Neuron (in vitro differentiated cells): Measurements from ENCODE around the gene PRXL2B.
A peak's percentile ranks its signal among the peaks of the same experiment; 100 is the strongest.
"Not testable (repeated sequence)": the region's sequence is repeated elsewhere in the genome, so short reads cannot be mapped to it uniquely, and the experiment has no call there.

Source experiments
- H2AFZ ChIP-seq: one replicate; pipeline ENCODE4 v1.6.1; 2013; ENCODE audit warnings: low read depth, mild to moderate bottlenecking, inconsistent platforms, low read length, moderate library complexity
- H3K27me3 ChIP-seq: one replicate; pipeline ENCODE4 v1.6.1; 2013; ENCODE audit warnings: low read length; ENCODE audit not compliant: insufficient read depth
- H3K36me3 ChIP-seq: one replicate; pipeline ENCODE4 v1.6.1; 2013; ENCODE audit warnings: low read length; ENCODE audit not compliant: insufficient read depth
- H3K4me1 ChIP-seq: one replicate; pipeline ENCODE4 v1.6.1; 2013; ENCODE audit warnings: low read length; ENCODE audit not compliant: insufficient read depth
- H3K4me3 ChIP-seq: 2 replicates; pipeline ENCODE4 v1.5.1; 2013; ENCODE audit warnings: mild to moderate bottlenecking, low read length, moderate library complexity
- H3K9me3 ChIP-seq: one replicate; pipeline ENCODE4 v1.6.1; 2013; ENCODE audit warnings: low read length

The PRXL2B gene

GRCh38 chr1:2575801-2576663 lies 10.5 kb upstream of the PRXL2B start:
- no peak overlapping the region for H3K4me3 ChIP-seq
- H3K9me3 ChIP-seq, result peaks cover 8% of the 10 kb centered on the region
- H3K36me3 ChIP-seq, result no peaks in the 10 kb centered on the region
- H3K4me1 ChIP-seq, result peaks cover 5% of the 10 kb centered on the region
- no peaks in the 10 kb centered on the region for H3K27me3 ChIP-seq
- H2AFZ ChIP-seq, result no peak overlapping the region

GRCh38 chr1:2577565-2578075 lies 9.0 kb upstream of the PRXL2B start:
- H2AFZ ChIP-seq, H3K4me3 ChIP-seq, H3K27me3 ChIP-seq, H3K9me3 ChIP-seq, H3K4me1 ChIP-seq, H3K36me3 ChIP-seq: not testable (repeated sequence)

- Histone ChIP-seq H3K27me3 (no peaks in the 10 kb centered on the region), H3K36me3 (no peaks in the 10 kb centered on the region), H3K4me1 (peaks cover 5% of the 10 kb centered on the region), H3K4me3 (no peak overlapping the region), H2AFZ (no peak overlapping the region), H3K9me3 (peaks cover 4% of the 10 kb centered on the region)
Observed at GRCh38 chr1:2578758-2579118, 7.8 kb upstream of the PRXL2B start.

- Histone ChIP-seq H3K36me3 (no peaks in the 10 kb centered on the region), H3K4me3 (no peak overlapping the region), H2AFZ (no peak overlapping the region), H3K27me3 (no peaks in the 10 kb centered on the region), H3K4me1 (peaks cover 14% of the 10 kb centered on the region), H3K9me3 (no peaks in the 10 kb centered on the region)
Observed at GRCh38 chr1:2580691-2581090, 5.9 kb upstream of the PRXL2B start.

- no peaks in the 10 kb centered on the region for H3K36me3 ChIP-seq
- no peaks in the 10 kb centered on the region for H3K9me3 ChIP-seq
- H3K4me1 ChIP-seq, result peaks cover 18% of the 10 kb centered on the region
- no peaks in the 10 kb centered on the region for H3K27me3 ChIP-seq
- H2AFZ ChIP-seq, result no peak overlapping the region
- no peak overlapping the region for H3K4me3 ChIP-seq
Observed at GRCh38 chr1:2582391-2582790, 4.2 kb upstream of the PRXL2B start.

GRCh38 chr1:2583331-2583791 lies 3.2 kb upstream of the PRXL2B start:
- H2AFZ ChIP-seq, result no peak overlapping the region
- H3K4me3 ChIP-seq, result no peak overlapping the region
- no peaks in the 10 kb centered on the region for H3K27me3 ChIP-seq
- no peaks in the 10 kb centered on the region for H3K9me3 ChIP-seq
- H3K4me1 ChIP-seq, result peaks cover 19% of the 10 kb centered on the region
- no peaks in the 10 kb centered on the region for H3K36me3 ChIP-seq

- Histone ChIP-seq H3K4me1 (peaks cover 18% of the 10 kb centered on the region), H3K4me3 (no peak overlapping the region), H2AFZ (no peak overlapping the region), H3K27me3 (no peaks in the 10 kb centered on the region), H3K9me3 (no peaks in the 10 kb centered on the region), H3K36me3 (peaks cover 2% of the 10 kb centered on the region)
Observed at GRCh38 chr1:2583871-2584351, 2.7 kb upstream of the PRXL2B start.

GRCh38 chr1:2584686-2585317 lies 1.8 kb upstream of the PRXL2B start:
- H3K4me3 ChIP-seq, result peak overlapping the region; percentile 4
- peaks cover 8% of the 10 kb centered on the region for H3K36me3 ChIP-seq
- peaks cover 18% of the 10 kb centered on the region for H3K4me1 ChIP-seq
- no peak overlapping the region for H2AFZ ChIP-seq
- H3K9me3 ChIP-seq, result no peaks in the 10 kb centered on the region
- no peaks in the 10 kb centered on the region for H3K27me3 ChIP-seq

GRCh38 chr1:2585318-2586092 lies 1.1 kb upstream of the PRXL2B start:
- Histone ChIP-seq H3K4me3 (peak overlapping the region; percentile 70), H3K36me3 (peaks cover 8% of the 10 kb centered on the region), H3K27me3 (no peaks in the 10 kb centered on the region), H3K9me3 (peaks cover 1% of the 10 kb centered on the region), H3K4me1 (peaks cover 18% of the 10 kb centered on the region), H2AFZ (peak overlapping the region; percentile 63)

- no peaks in the 10 kb centered on the region for H3K27me3 ChIP-seq
- H3K36me3 ChIP-seq, result peaks cover 8% of the 10 kb centered on the region
- peaks cover 18% of the 10 kb centered on the region for H3K4me1 ChIP-seq
- H3K9me3 ChIP-seq, result peaks cover 5% of the 10 kb centered on the region
- H2AFZ ChIP-seq, result peak overlapping the region; percentile 63
- peak overlapping the region; percentile 70 for H3K4me3 ChIP-seq
Observed at GRCh38 chr1:2587071-2587859, 688 bp downstream of the PRXL2B start.

- Histone ChIP-seq H3K27me3 (no peaks in the 10 kb centered on the region), H3K9me3 (peaks cover 5% of the 10 kb centered on the region), H3K4me1 (peaks cover 18% of the 10 kb centered on the region), H2AFZ (no peak overlapping the region), H3K36me3 (peaks cover 8% of the 10 kb centered on the region), H3K4me3 (peak overlapping the region; percentile 70)
Observed at GRCh38 chr1:2587860-2588571, 1.4 kb downstream of the PRXL2B start.
